ENCODE data around the gene CBLL1. TPM values are rescaled to one million over a fixed set of nuclear protein-coding genes. Genes with fewer than 3 reads are reported as not detected.

Gene CBLL1
- total and polyA plus RNA-seq, 4 donors: 8.6 to 23.4 (median 17.1) TPM

- intact Hi-C loops (cut with DNase I): no loop called here
- no peak overlapping the region for H3K4me3 ChIP-seq (ENCODE audit: low read length in 2 of 2)
- WGBS, 2 donors: 95 to 99% methylated on average over 2 of the region's 2 CpGs
- peaks cover 0 to 2% of the 10 kb centered on the region in 2 donors for H3K36me3 ChIP-seq (ENCODE audit: control insufficient read depth in 1 of 2, insufficient read depth in 2 of 2, low read length in 1 of 2)
- DNase-seq: no peak
- no peaks in the 10 kb centered on the region for H3K9me3 ChIP-seq (ENCODE audit: control insufficient read depth, low read length)
- no peaks in the 10 kb centered on the region for H3K27me3 ChIP-seq (ENCODE audit: control insufficient read depth in 1 of 2, insufficient read depth in 2 of 2, low read length in 1 of 2)
- no peaks in the 10 kb centered on the region for H3K4me1 ChIP-seq (ENCODE audit: control insufficient read depth in 1 of 2, insufficient read depth in 2 of 2, low read length in 2 of 2)
- no peak overlapping the region for H3K27ac ChIP-seq (ENCODE audit: low read depth in 1 of 2, low read length in 2 of 2)
- no peak for ATAC-seq (ENCODE audit: low FRiP score)
Observed at GRCh38 chr7:107708956-107709355, 35.0 kb upstream of the CBLL1 start.

- Histone ChIP-seq H3K27me3 (ENCODE audit: control insufficient read depth in 1 of 2, insufficient read depth in 2 of 2, low read length in 1 of 2) (no peaks in the 10 kb centered on the region), H3K4me3 (ENCODE audit: low read length in 2 of 2) (no peak overlapping the region), H3K4me1 (ENCODE audit: control insufficient read depth in 1 of 2, insufficient read depth in 2 of 2, low read length in 2 of 2) (no peaks in the 10 kb centered on the region), H3K27ac (ENCODE audit: low read depth in 1 of 2, low read length in 2 of 2) (no peak overlapping the region), H3K36me3 (ENCODE audit: control insufficient read depth in 1 of 2, insufficient read depth in 2 of 2, low read length in 1 of 2) (peaks cover 0 to 2% of the 10 kb centered on the region in 2 donors), H3K9me3 (ENCODE audit: control insufficient read depth, low read length) (no peaks in the 10 kb centered on the region)
- ATAC-seq (ENCODE audit: low FRiP score) (no peak), DNase-seq (no peak)
- WGBS, 2 donors: 50 to 64% methylated on average over 1 of the region's 1 CpG
- intact Hi-C loops (cut with DNase I): no loop called here
Observed at GRCh38 chr7:107711301-107711700, 32.6 kb upstream of the CBLL1 start.

- intact Hi-C loops (cut with DNase I): no loop called here
- no peak for ATAC-seq (ENCODE audit: low FRiP score)
- DNase-seq: no peak
- 86 to 100% methylated on average over 1 of the region's 1 CpG for WGBS, 2 donors
- Histone ChIP-seq H3K4me1 (ENCODE audit: control insufficient read depth in 1 of 2, insufficient read depth in 2 of 2, low read length in 2 of 2) (no peaks in the 10 kb centered on the region), H3K36me3 (ENCODE audit: control insufficient read depth in 1 of 2, insufficient read depth in 2 of 2, low read length in 1 of 2) (peaks cover 0 to 2% of the 10 kb centered on the region in 2 donors), H3K27ac (ENCODE audit: low read depth in 1 of 2, low read length in 2 of 2) (no peak overlapping the region), H3K4me3 (ENCODE audit: low read length in 2 of 2) (no peak overlapping the region), H3K9me3 (ENCODE audit: control insufficient read depth, low read length) (no peaks in the 10 kb centered on the region), H3K27me3 (ENCODE audit: control insufficient read depth in 1 of 2, insufficient read depth in 2 of 2, low read length in 1 of 2) (no peaks in the 10 kb centered on the region)
Observed at GRCh38 chr7:107712025-107712424, 31.9 kb upstream of the CBLL1 start.

- Histone ChIP-seq H3K4me3 (ENCODE audit: low read length in 2 of 2) (no peak overlapping the region), H3K9me3 (ENCODE audit: control insufficient read depth, low read length) (no peaks in the 10 kb centered on the region), H3K4me1 (ENCODE audit: control insufficient read depth in 1 of 2, insufficient read depth in 2 of 2, low read length in 2 of 2) (no peaks in the 10 kb centered on the region), H3K27me3 (ENCODE audit: control insufficient read depth in 1 of 2, insufficient read depth in 2 of 2, low read length in 1 of 2) (no peaks in the 10 kb centered on the region), H3K27ac (ENCODE audit: low read depth in 1 of 2, low read length in 2 of 2) (no peak overlapping the region), H3K36me3 (ENCODE audit: control insufficient read depth in 1 of 2, insufficient read depth in 2 of 2, low read length in 1 of 2) (peaks cover 0 to 2% of the 10 kb centered on the region in 2 donors)
- intact Hi-C loops (cut with DNase I): no loop called here
- ATAC-seq (ENCODE audit: low FRiP score): no peak
- WGBS, 2 donors: 95 to 97% methylated on average over 1 of the region's 1 CpG
- no peak for DNase-seq
Observed at GRCh38 chr7:107712896-107713295, 31.0 kb upstream of the CBLL1 start.

- DNase-seq: no peak
Observed at GRCh38 chr7:107715531-107715930, 28.4 kb upstream of the CBLL1 start.

GRCh38 chr7:107718456-107719193 is 25.3 kb upstream of the CBLL1 start:
- 87 to 91% methylated on average over 4 of the region's 4 CpGs for WGBS, 2 donors
- Histone ChIP-seq H3K27ac (ENCODE audit: low read depth in 1 of 2, low read length in 2 of 2) (no peak overlapping the region), H3K36me3 (ENCODE audit: control insufficient read depth in 1 of 2, insufficient read depth in 2 of 2, low read length in 1 of 2) (no peaks in the 10 kb centered on the region), H3K4me3 (ENCODE audit: low read length in 2 of 2) (no peak overlapping the region), H3K4me1 (ENCODE audit: control insufficient read depth in 1 of 2, insufficient read depth in 2 of 2, low read length in 2 of 2) (no peaks in the 10 kb centered on the region), H3K9me3 (ENCODE audit: control insufficient read depth, low read length) (no peaks in the 10 kb centered on the region), H3K27me3 (ENCODE audit: control insufficient read depth in 1 of 2, insufficient read depth in 2 of 2, low read length in 1 of 2) (no peaks in the 10 kb centered on the region)
- intact Hi-C loops (cut with DNase I): no loop called here
- no peak for DNase-seq
- no peak for ATAC-seq (ENCODE audit: low FRiP score)

More at GRCh38 chr7:107715531-107715930, 28.4 kb upstream of the CBLL1 start:
- WGBS, 2 donors: 52 to 56% methylated on average over 6 of the region's 6 CpGs
- Histone ChIP-seq H3K9me3 (ENCODE audit: control insufficient read depth, low read length) (no peaks in the 10 kb centered on the region), H3K4me3 (ENCODE audit: low read length in 2 of 2) (no peak overlapping the region), H3K27ac (ENCODE audit: low read depth in 1 of 2, low read length in 2 of 2) (no peak overlapping the region), H3K27me3 (ENCODE audit: control insufficient read depth in 1 of 2, insufficient read depth in 2 of 2, low read length in 1 of 2) (no peaks in the 10 kb centered on the region), H3K4me1 (ENCODE audit: control insufficient read depth in 1 of 2, insufficient read depth in 2 of 2, low read length in 2 of 2) (no peaks in the 10 kb centered on the region), H3K36me3 (ENCODE audit: control insufficient read depth in 1 of 2, insufficient read depth in 2 of 2, low read length in 1 of 2) (peaks cover 0 to 2% of the 10 kb centered on the region in 2 donors)
- ATAC-seq (ENCODE audit: low FRiP score): no peak
- intact Hi-C loops (cut with DNase I): no loop called here

GRCh38 chr7:107721286-107721685 is 22.7 kb upstream of the CBLL1 start:
- Histone ChIP-seq H3K36me3 (ENCODE audit: control insufficient read depth in 1 of 2, insufficient read depth in 2 of 2, low read length in 1 of 2) (no peaks in the 10 kb centered on the region), H3K4me1 (ENCODE audit: control insufficient read depth in 1 of 2, insufficient read depth in 2 of 2, low read length in 2 of 2) (no peaks in the 10 kb centered on the region), H3K4me3 (ENCODE audit: low read length in 2 of 2) (no peak overlapping the region), H3K27me3 (ENCODE audit: control insufficient read depth in 1 of 2, insufficient read depth in 2 of 2, low read length in 1 of 2) (no peaks in the 10 kb centered on the region), H3K27ac (ENCODE audit: low read depth in 1 of 2, low read length in 2 of 2) (no peak overlapping the region), H3K9me3 (ENCODE audit: control insufficient read depth, low read length) (no peaks in the 10 kb centered on the region)
- intact Hi-C loops (cut with DNase I): loop anchor here (10.0 kb wide), 3 partner anchors 136 to 516 kb away; partner anchors contain the start of genes BCAP29 (in 1 of the 2), COG5 (in 1 of the 2) and DUS4L (in 1 of the 2)
- ATAC-seq (ENCODE audit: low FRiP score): no peak
- no peak for DNase-seq
- WGBS, 2 donors: 86 to 87% methylated on average over 1 of the region's 1 CpG

- ATAC-seq (ENCODE audit: low FRiP score) (no peak), DNase-seq (no peak)
- H3K9me3 ChIP-seq (ENCODE audit: control insufficient read depth, low read length): no peaks in the 10 kb centered on the region
- no peaks in the 10 kb centered on the region for H3K36me3 ChIP-seq (ENCODE audit: control insufficient read depth in 1 of 2, insufficient read depth in 2 of 2, low read length in 1 of 2)
- no peaks in the 10 kb centered on the region for H3K4me1 ChIP-seq (ENCODE audit: control insufficient read depth in 1 of 2, insufficient read depth in 2 of 2, low read length in 2 of 2)
- no peak overlapping the region for H3K4me3 ChIP-seq (ENCODE audit: low read length in 2 of 2)
- intact Hi-C loops (cut with DNase I): loop anchor here (10.0 kb wide), 3 partner anchors 138 to 518 kb away; partner anchors contain the start of genes BCAP29 (in 1 of the 2), COG5 (in 1 of the 2) and DUS4L (in 1 of the 2)
- WGBS, 2 donors: 89 to 91% methylated on average over 2 of the region's 2 CpGs
- H3K27ac ChIP-seq (ENCODE audit: low read depth in 1 of 2, low read length in 2 of 2): no peak overlapping the region
- H3K27me3 ChIP-seq (ENCODE audit: control insufficient read depth in 1 of 2, insufficient read depth in 2 of 2, low read length in 1 of 2): no peaks in the 10 kb centered on the region
Observed at GRCh38 chr7:107723255-107723654, 20.7 kb upstream of the CBLL1 start.
